ENCODE results near the gene HS3ST3A1. TPM values are rescaled to one million over a fixed set of nuclear protein-coding genes. Genes with fewer than 3 reads are reported as not detected.

The HS3ST3A1 gene
- total RNA-seq, 1 experiment from 2014 or later, result not detected

GRCh38 chr17:13541032-13541480 lies 60.7 kb downstream of the HS3ST3A1 start:
- DNase-seq, result no peak
- Mint-ChIP-seq H3K27ac (ENCODE audit: unreplicated experiment) (no peak overlapping the region), H3K9me3 (ENCODE audit: unreplicated experiment) (no peaks in the 10 kb centered on the region), H3K4me3 (ENCODE audit: unreplicated experiment) (no peak overlapping the region), H3K27me3 (ENCODE audit: insufficient read depth, unreplicated experiment) (no peaks in the 10 kb centered on the region), H3K4me1 (ENCODE audit: low read depth, unreplicated experiment) (no peaks in the 10 kb centered on the region), H3K36me3 (ENCODE audit: insufficient read depth, unreplicated experiment) (no peaks in the 10 kb centered on the region)
- Histone ChIP-seq H3K27me3 (replicated peaks; ENCODE audit: control insufficient read depth, insufficient read depth, low read length) (no peaks in the 10 kb centered on the region), H3K4me1 (no peaks in the 10 kb centered on the region), H3K9me3 (no peaks in the 10 kb centered on the region), H3K36me3 (ENCODE audit: control insufficient read depth, insufficient read depth, low read length) (no peaks in the 10 kb centered on the region), H3K4me3 (ENCODE audit: low read depth, low read length) (no peak overlapping the region)
- BruUV-seq (replicated peaks), result no TSS peak
- no peak for TF ChIP-seq CTCF (IDR thresholded peaks at IDR 0.05; ENCODE audit: insufficient read depth in 1 of 2, low read depth in 1 of 2, low read length in 1 of 2, severe bottlenecking in 1 of 2, unreplicated experiment in 1 of 2)
- POLR2A ChIA-PET, result no interaction called here
- intact Hi-C loops (cut with micrococcal nuclease; ENCODE audit: unreplicated experiment), result no loop called here
- CTCF ChIA-PET, result no interaction called here

GRCh38 chr17:13540546-13540945 lies 61.2 kb downstream of the HS3ST3A1 start:
- intact Hi-C loops (cut with micrococcal nuclease; ENCODE audit: unreplicated experiment), result no loop called here
- Histone ChIP-seq H3K4me1 (no peaks in the 10 kb centered on the region), H3K9me3 (no peaks in the 10 kb centered on the region), H3K36me3 (ENCODE audit: control insufficient read depth, insufficient read depth, low read length) (no peaks in the 10 kb centered on the region), H3K4me3 (ENCODE audit: low read depth, low read length) (no peak overlapping the region), H3K27me3 (replicated peaks; ENCODE audit: control insufficient read depth, insufficient read depth, low read length) (no peaks in the 10 kb centered on the region)
- CTCF ChIA-PET, result no interaction called here
- Mint-ChIP-seq H3K4me3 (ENCODE audit: unreplicated experiment) (no peak overlapping the region), H3K36me3 (ENCODE audit: insufficient read depth, unreplicated experiment) (no peaks in the 10 kb centered on the region), H3K4me1 (ENCODE audit: low read depth, unreplicated experiment) (no peaks in the 10 kb centered on the region), H3K9me3 (ENCODE audit: unreplicated experiment) (no peaks in the 10 kb centered on the region), H3K27ac (ENCODE audit: unreplicated experiment) (no peak overlapping the region), H3K27me3 (ENCODE audit: insufficient read depth, unreplicated experiment) (no peaks in the 10 kb centered on the region)
- no TSS peak for BruUV-seq (replicated peaks)
- TF ChIP-seq CTCF (IDR thresholded peaks at IDR 0.05; ENCODE audit: insufficient read depth in 1 of 2, low read depth in 1 of 2, low read length in 1 of 2, severe bottlenecking in 1 of 2, unreplicated experiment in 1 of 2), result no peak
- DNase-seq, result no peak
- POLR2A ChIA-PET, result no interaction called here

GRCh38 chr17:13539421-13539820 lies 62.3 kb downstream of the HS3ST3A1 start:
- H3K4me1 Mint-ChIP-seq (ENCODE audit: low read depth, unreplicated experiment), result no peaks in the 10 kb centered on the region
- POLR2A ChIA-PET, result no interaction called here
- CTCF ChIA-PET, result no interaction called here

More at GRCh38 chr17:13539421-13539820, 62.3 kb downstream of the HS3ST3A1 start:
- Histone ChIP-seq H3K4me1 (no peaks in the 10 kb centered on the region), H3K9me3 (no peaks in the 10 kb centered on the region), H3K4me3 (ENCODE audit: low read depth, low read length) (no peak overlapping the region), H3K36me3 (ENCODE audit: control insufficient read depth, insufficient read depth, low read length) (no peaks in the 10 kb centered on the region), H3K27me3 (replicated peaks; ENCODE audit: control insufficient read depth, insufficient read depth, low read length) (no peaks in the 10 kb centered on the region)
- Mint-ChIP-seq H3K27ac (ENCODE audit: unreplicated experiment) (no peak overlapping the region), H3K4me3 (ENCODE audit: unreplicated experiment) (no peak overlapping the region), H3K27me3 (ENCODE audit: insufficient read depth, unreplicated experiment) (no peaks in the 10 kb centered on the region), H3K9me3 (ENCODE audit: unreplicated experiment) (no peaks in the 10 kb centered on the region), H3K36me3 (ENCODE audit: insufficient read depth, unreplicated experiment) (no peaks in the 10 kb centered on the region)
- BruUV-seq (replicated peaks), result no TSS peak
- no peak for DNase-seq
- no peak for TF ChIP-seq CTCF (IDR thresholded peaks at IDR 0.05; ENCODE audit: insufficient read depth in 1 of 2, low read depth in 1 of 2, low read length in 1 of 2, severe bottlenecking in 1 of 2, unreplicated experiment in 1 of 2)
- intact Hi-C loops (cut with micrococcal nuclease; ENCODE audit: unreplicated experiment), result no loop called here

Data from Caco-2 (cell line).